HL-60 (cell line): Measurements from ENCODE around the gene SORCS1.

Experiments used
- CTCF ChIP-seq: IDR thresholded peaks from one replicate; pipeline ENCODE4 v1.5.1; 2011; ENCODE audit warnings: low read length, control low read depth, inconsistent platforms; ENCODE audit not compliant: insufficient read depth
- POLR2AphosphoS5 ChIP-seq: IDR thresholded peaks from 2 replicates; pipeline ENCODE4 v1.6.1; 2012; ENCODE audit warnings: low read depth
- REST ChIP-seq: IDR thresholded peaks from 2 replicates; pipeline ENCODE4 v1.6.1; 2012; ENCODE audit warnings: low read depth; ENCODE audit not compliant: insufficient replicate concordance

- TF ChIP-seq CTCF (no peak), REST (no peak), POLR2AphosphoS5 (no peak)
Measured at GRCh38 chr10:106566873-106567272, 597.6 kb downstream of the SORCS1 start.
